ENCODE measurements around the gene MBD3L1. TPM values are rescaled to one million over a fixed set of nuclear protein-coding genes. Genes with fewer than 3 reads are reported as not detected.
A peak's percentile ranks its signal among the peaks of the same experiment; 100 is the strongest.

Gene MBD3L1
- total RNA-seq, 1 experiment from 2014 or later: not detected

DNA sequence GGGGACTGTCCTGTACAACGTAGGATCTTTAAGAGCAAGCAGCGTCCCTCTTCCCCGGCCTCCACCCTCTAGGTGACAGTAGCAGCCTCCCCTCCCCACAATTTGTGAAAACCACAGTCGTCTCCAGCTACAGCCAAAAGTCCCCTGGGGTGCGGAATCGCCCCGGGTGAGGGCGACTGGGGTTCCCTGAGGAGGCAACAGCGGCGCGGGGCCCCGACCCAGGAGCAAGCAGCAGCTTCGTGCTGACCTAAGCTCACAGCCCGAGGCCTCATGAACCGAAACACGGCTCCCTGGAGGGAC lies 395 bp upstream of the MBD3L1 start:
- intact Hi-C loops (cut with micrococcal nuclease; ENCODE audit: unreplicated experiment): loop anchor here (10.0 kb wide), 1 partner anchor 177 kb away; no protein-coding TSS in a partner anchor
- H3K4me3 Mint-ChIP-seq (ENCODE audit: low read depth, unreplicated experiment): peak overlapping the region; percentile 80
- CTCF ChIA-PET: interaction anchor here (0.5 kb wide), 1 partner anchor 201 kb away, joined by 3 read pairs; no protein-coding TSS in a partner anchor
- peaks cover 23% of the 10 kb centered on the region for H3K36me3 Mint-ChIP-seq (ENCODE audit: insufficient read depth, unreplicated experiment)
- peak overlapping the region; percentile 70 for H3K27ac Mint-ChIP-seq (ENCODE audit: unreplicated experiment)
- TF ChIP-seq, protein P1, sequence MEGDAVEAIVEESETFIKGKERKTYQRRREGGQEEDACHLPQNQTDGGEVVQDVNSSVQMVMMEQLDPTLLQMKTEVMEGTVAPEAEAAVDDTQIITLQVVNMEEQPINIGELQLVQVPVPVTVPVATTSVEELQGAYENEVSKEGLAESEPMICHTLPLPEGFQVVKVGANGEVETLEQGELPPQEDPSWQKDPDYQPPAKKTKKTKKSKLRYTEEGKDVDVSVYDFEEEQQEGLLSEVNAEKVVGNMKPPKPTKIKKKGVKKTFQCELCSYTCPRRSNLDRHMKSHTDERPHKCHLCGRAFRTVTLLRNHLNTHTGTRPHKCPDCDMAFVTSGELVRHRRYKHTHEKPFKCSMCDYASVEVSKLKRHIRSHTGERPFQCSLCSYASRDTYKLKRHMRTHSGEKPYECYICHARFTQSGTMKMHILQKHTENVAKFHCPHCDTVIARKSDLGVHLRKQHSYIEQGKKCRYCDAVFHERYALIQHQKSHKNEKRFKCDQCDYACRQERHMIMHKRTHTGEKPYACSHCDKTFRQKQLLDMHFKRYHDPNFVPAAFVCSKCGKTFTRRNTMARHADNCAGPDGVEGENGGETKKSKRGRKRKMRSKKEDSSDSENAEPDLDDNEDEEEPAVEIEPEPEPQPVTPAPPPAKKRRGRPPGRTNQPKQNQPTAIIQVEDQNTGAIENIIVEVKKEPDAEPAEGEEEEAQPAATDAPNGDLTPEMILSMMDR (IDR thresholded peaks at IDR 0.05; ENCODE audit: unreplicated experiment): no peak
- H3K9me3 Mint-ChIP-seq (ENCODE audit: low read depth, unreplicated experiment): no peaks in the 10 kb centered on the region
- H3K4me1 Mint-ChIP-seq (ENCODE audit: low read depth, unreplicated experiment): no peaks in the 10 kb centered on the region
- no peak for DNase-seq
- BruUV-seq (replicated peaks): no TSS peak
- no peaks in the 10 kb centered on the region for H3K27me3 Mint-ChIP-seq (ENCODE audit: unreplicated experiment)

DNA sequence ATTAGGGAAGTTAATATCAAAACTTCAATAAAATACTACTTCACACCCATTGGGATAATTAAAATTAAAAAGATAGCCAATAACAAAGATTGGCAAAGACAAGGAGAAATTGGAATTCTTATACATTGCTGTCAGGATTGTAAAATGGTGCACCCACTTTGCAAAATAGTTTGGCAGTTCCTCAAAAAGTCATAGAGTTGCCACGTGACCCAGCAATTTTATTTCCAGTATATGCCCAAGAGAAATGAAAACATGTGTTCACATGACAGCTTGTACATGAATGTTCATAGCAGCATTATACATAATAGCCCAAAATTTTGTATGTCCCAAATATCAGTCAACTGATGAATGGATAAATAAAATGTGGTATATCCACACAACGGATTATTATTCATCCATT lies 3.3 kb downstream of the MBD3L1 start:
- no TSS peak for BruUV-seq (replicated peaks)
- H3K9me3 Mint-ChIP-seq (ENCODE audit: low read depth, unreplicated experiment): peaks cover 2% of the 10 kb centered on the region
- DNase-seq: no peak
- no peak overlapping the region for H3K27ac Mint-ChIP-seq (ENCODE audit: unreplicated experiment)
- H3K27me3 Mint-ChIP-seq (ENCODE audit: unreplicated experiment): no peaks in the 10 kb centered on the region
- H3K4me1 Mint-ChIP-seq (ENCODE audit: low read depth, unreplicated experiment): no peaks in the 10 kb centered on the region
- CTCF ChIA-PET: no interaction called here
- TF ChIP-seq, protein P1 (IDR thresholded peaks at IDR 0.05; ENCODE audit: unreplicated experiment): no peak
- H3K4me3 Mint-ChIP-seq (ENCODE audit: low read depth, unreplicated experiment): no peak overlapping the region
- H3K36me3 Mint-ChIP-seq (ENCODE audit: insufficient read depth, unreplicated experiment): peaks cover 18% of the 10 kb centered on the region
- intact Hi-C loops (cut with micrococcal nuclease; ENCODE audit: unreplicated experiment): loop anchor here (10.0 kb wide), 1 partner anchor 181 kb away; no protein-coding TSS in a partner anchor

DNA sequence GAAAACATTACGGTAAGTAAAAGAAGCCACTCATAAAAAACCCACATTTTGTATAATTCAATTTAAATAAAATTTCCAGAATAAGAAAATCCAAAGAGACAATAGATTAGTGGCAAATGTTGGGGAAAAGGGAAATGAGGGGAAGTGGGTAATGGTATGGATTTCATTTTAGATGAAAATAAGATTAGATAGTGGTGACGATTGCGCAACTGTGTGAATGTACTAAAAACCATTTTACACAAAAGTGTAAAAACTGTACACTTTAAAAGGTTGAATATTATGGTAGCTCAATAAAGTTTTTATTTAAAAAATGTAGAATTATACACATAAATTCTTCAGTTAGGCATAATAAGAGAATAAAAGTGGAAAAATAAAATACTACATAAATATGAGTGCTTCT lies 3.7 kb downstream of the MBD3L1 start:
- Mint-ChIP-seq H3K36me3 (ENCODE audit: insufficient read depth, unreplicated experiment) (peaks cover 18% of the 10 kb centered on the region), H3K9me3 (ENCODE audit: low read depth, unreplicated experiment) (peaks cover 2% of the 10 kb centered on the region), H3K27ac (ENCODE audit: unreplicated experiment) (no peak overlapping the region), H3K27me3 (ENCODE audit: unreplicated experiment) (no peaks in the 10 kb centered on the region), H3K4me3 (ENCODE audit: low read depth, unreplicated experiment) (no peak overlapping the region), H3K4me1 (ENCODE audit: low read depth, unreplicated experiment) (no peaks in the 10 kb centered on the region)
- intact Hi-C loops (cut with micrococcal nuclease; ENCODE audit: unreplicated experiment): loop anchor here (10.0 kb wide), 1 partner anchor 181 kb away; no protein-coding TSS in a partner anchor
- CTCF ChIA-PET: no interaction called here
- TF ChIP-seq, protein P1 (IDR thresholded peaks at IDR 0.05; ENCODE audit: unreplicated experiment): no peak
- DNase-seq: no peak
- BruUV-seq (replicated peaks): no TSS peak

DNA sequence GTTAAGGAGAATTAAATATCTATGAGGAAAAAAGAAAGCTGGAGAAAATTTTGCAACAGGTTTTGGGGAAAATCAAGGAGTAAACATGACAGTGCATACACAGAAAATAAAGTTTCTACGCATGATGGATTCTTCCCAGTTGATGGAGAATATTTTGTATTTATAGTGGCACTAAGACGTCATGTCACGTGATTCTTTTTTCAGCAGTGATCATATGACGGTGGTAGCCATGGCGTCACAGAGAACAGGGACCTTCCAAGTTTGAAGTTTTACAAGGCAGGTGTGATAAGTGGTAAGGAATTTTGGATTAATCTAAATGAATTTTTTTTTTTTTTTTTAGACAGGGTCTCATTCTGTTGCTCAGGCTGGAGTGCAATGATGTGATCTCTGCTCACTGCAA lies 8.5 kb downstream of the MBD3L1 start:
- CTCF ChIA-PET: no interaction called here
- Mint-ChIP-seq H3K36me3 (ENCODE audit: insufficient read depth, unreplicated experiment) (no peaks in the 10 kb centered on the region), H3K9me3 (ENCODE audit: low read depth, unreplicated experiment) (peaks cover 2% of the 10 kb centered on the region), H3K27ac (ENCODE audit: unreplicated experiment) (no peak overlapping the region), H3K4me3 (ENCODE audit: low read depth, unreplicated experiment) (no peak overlapping the region), H3K27me3 (ENCODE audit: unreplicated experiment) (no peaks in the 10 kb centered on the region), H3K4me1 (ENCODE audit: low read depth, unreplicated experiment) (no peaks in the 10 kb centered on the region)
- TF ChIP-seq, protein P1 (IDR thresholded peaks at IDR 0.05; ENCODE audit: unreplicated experiment): no peak
- intact Hi-C loops (cut with micrococcal nuclease; ENCODE audit: unreplicated experiment): no loop called here
- no TSS peak for BruUV-seq (replicated peaks)
- DNase-seq: no peak
